ENCODE data around the gene A2M. TPM values are rescaled to one million over a fixed set of nuclear protein-coding genes. Genes with fewer than 3 reads are reported as not detected.

Gene A2M
- total RNA-seq, 1 donor from 2014 or later: 346 TPM

DNA sequence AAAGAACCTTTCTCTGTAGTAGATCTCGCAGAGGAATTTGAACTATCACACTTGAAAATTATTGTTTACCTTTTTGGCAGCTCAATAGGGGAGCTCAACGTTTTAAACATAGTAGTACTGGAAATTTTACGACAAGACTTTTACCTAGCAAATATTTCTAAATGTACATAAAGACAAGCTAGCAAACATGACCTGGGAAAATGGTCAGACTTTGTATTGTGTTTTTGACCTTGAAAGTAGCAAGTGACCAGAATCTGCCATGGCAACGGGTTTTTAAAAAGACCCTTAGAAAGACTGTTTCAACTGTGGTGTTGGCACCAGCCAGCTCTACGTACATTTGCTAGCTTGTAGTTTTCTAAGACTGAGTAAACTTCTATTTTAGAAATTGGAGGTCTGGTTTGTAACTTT is 20.2 kb upstream of the A2M start:
- Mint-ChIP-seq H3K4me1 (ENCODE audit: low read depth, unreplicated experiment) (no peaks in the 10 kb centered on the region), H3K4me3 (ENCODE audit: unreplicated experiment) (no peak overlapping the region), H3K27me3 (ENCODE audit: unreplicated experiment) (no peaks in the 10 kb centered on the region), H3K27ac (ENCODE audit: unreplicated experiment) (no peak overlapping the region), H3K9me3 (ENCODE audit: unreplicated experiment) (peaks cover 2% of the 10 kb centered on the region), H3K36me3 (ENCODE audit: unreplicated experiment) (no peaks in the 10 kb centered on the region)
- TF ChIP-seq, protein P1, sequence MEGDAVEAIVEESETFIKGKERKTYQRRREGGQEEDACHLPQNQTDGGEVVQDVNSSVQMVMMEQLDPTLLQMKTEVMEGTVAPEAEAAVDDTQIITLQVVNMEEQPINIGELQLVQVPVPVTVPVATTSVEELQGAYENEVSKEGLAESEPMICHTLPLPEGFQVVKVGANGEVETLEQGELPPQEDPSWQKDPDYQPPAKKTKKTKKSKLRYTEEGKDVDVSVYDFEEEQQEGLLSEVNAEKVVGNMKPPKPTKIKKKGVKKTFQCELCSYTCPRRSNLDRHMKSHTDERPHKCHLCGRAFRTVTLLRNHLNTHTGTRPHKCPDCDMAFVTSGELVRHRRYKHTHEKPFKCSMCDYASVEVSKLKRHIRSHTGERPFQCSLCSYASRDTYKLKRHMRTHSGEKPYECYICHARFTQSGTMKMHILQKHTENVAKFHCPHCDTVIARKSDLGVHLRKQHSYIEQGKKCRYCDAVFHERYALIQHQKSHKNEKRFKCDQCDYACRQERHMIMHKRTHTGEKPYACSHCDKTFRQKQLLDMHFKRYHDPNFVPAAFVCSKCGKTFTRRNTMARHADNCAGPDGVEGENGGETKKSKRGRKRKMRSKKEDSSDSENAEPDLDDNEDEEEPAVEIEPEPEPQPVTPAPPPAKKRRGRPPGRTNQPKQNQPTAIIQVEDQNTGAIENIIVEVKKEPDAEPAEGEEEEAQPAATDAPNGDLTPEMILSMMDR (IDR thresholded peaks at IDR 0.05; ENCODE audit: partially characterized antibody, unreplicated experiment): no peak
- DNase-seq: no peak

DNA sequence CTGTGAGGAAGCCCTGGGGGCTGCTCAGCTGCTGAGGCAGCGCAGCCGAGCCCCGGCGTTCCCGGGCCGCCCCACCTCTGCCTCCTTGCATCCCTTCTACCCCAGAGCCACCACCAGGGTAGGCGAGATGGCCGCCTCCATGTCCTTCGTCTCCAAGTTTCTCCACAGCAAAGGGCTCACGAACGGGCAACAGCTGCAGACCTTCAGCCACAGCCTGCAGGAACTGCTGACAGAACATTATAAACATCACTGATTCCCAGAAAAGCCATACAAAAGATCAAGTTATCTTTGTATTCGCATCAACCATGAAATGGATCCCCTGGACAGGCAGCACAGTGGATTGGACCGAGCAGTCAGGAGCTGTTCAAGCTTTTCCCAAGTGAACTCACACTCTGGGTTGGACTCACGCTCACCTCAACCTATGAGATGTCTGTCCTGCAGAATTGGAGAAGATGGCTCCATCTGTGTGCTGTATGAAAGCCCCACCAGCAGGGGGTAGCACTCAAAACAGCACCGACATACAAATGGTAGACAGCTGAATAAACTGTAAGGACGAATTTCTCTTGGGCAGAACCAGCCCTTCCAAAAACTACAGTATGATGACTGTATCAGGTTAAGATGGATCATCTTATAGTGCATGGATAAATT is 19.4 kb upstream of the A2M start:
- no peaks in the 10 kb centered on the region for H3K4me1 Mint-ChIP-seq (ENCODE audit: low read depth, unreplicated experiment)
- H3K27me3 Mint-ChIP-seq (ENCODE audit: unreplicated experiment): no peaks in the 10 kb centered on the region
- TF ChIP-seq, protein P1 (IDR thresholded peaks at IDR 0.05; ENCODE audit: partially characterized antibody, unreplicated experiment): peak; percentile 21
- no peaks in the 10 kb centered on the region for H3K36me3 Mint-ChIP-seq (ENCODE audit: unreplicated experiment)
- peaks cover 4% of the 10 kb centered on the region for H3K9me3 Mint-ChIP-seq (ENCODE audit: unreplicated experiment)
- no peak overlapping the region for H3K4me3 Mint-ChIP-seq (ENCODE audit: unreplicated experiment)
- no peak for DNase-seq
- H3K27ac Mint-ChIP-seq (ENCODE audit: unreplicated experiment): no peak overlapping the region

DNA sequence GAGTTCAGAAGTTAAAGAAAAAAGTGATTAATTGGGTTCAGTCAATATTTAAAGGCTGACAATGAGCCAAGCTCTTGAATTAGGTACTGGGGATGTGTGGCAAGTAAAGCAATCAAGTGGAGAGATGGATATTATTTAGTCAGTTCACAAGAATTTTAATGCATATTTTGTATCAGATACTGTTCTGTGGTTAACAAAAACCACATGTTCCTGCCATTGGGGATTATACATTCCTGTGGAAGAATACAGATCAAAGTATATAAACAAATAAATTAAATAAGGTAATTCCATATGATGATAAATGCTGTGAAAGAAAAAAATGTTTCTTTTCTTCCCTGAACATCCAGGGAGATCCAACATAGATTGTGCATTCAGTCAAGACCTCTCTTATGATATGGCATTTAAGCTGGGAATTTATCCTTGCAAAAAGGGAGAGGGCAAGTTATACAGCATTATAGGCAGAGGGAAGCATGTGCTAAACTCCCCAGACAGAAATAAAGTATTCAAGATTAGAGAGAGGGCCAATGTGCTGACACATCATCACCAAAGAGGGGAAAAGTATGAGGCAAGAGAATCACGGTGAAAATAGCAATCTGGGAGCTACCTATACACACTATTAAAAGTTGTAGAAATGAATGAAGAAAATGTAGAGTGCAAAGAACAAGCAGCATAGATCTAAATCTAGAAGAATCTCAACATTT is 17.6 kb upstream of the A2M start:
- Mint-ChIP-seq H3K4me3 (ENCODE audit: unreplicated experiment) (no peak overlapping the region), H3K36me3 (ENCODE audit: unreplicated experiment) (peaks cover 4% of the 10 kb centered on the region), H3K27me3 (ENCODE audit: unreplicated experiment) (no peaks in the 10 kb centered on the region), H3K9me3 (ENCODE audit: unreplicated experiment) (peaks cover 4% of the 10 kb centered on the region), H3K27ac (ENCODE audit: unreplicated experiment) (no peak overlapping the region), H3K4me1 (ENCODE audit: low read depth, unreplicated experiment) (no peaks in the 10 kb centered on the region)
- DNase-seq: no peak
- TF ChIP-seq, protein P1 (IDR thresholded peaks at IDR 0.05; ENCODE audit: partially characterized antibody, unreplicated experiment): no peak

DNA sequence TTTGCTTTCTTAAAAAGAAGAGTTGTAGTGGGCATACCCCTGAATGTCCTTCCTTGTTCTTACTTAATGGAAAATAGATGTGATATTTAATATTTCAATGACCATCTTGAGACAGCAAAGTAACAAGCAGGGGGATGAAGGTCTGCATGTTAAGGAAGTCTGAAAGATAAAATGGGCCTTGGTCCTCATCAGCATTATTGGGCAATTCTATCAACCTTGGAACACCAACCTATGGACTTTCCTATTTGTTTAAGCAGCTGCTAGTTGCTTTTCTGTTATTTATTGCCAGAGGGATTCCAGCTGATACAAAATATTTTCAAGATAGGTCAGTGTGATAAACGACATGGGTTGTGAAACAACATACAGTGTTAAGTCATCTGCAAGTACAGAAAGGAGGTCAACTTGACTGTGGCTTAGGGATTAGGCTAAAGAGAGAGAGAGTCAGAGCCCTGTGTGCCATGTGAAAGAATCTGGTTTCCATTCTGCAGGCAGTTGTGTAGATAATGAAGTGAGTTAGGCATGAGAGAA is 16.4 kb upstream of the A2M start:
- no peaks in the 10 kb centered on the region for H3K27me3 Mint-ChIP-seq (ENCODE audit: unreplicated experiment)
- DNase-seq: no peak
- peaks cover 4% of the 10 kb centered on the region for H3K36me3 Mint-ChIP-seq (ENCODE audit: unreplicated experiment)
- TF ChIP-seq, protein P1 (IDR thresholded peaks at IDR 0.05; ENCODE audit: partially characterized antibody, unreplicated experiment): no peak
- no peak overlapping the region for H3K4me3 Mint-ChIP-seq (ENCODE audit: unreplicated experiment)
- no peak overlapping the region for H3K27ac Mint-ChIP-seq (ENCODE audit: unreplicated experiment)
- H3K4me1 Mint-ChIP-seq (ENCODE audit: low read depth, unreplicated experiment): no peaks in the 10 kb centered on the region
- H3K9me3 Mint-ChIP-seq (ENCODE audit: unreplicated experiment): peaks cover 2% of the 10 kb centered on the region

DNA sequence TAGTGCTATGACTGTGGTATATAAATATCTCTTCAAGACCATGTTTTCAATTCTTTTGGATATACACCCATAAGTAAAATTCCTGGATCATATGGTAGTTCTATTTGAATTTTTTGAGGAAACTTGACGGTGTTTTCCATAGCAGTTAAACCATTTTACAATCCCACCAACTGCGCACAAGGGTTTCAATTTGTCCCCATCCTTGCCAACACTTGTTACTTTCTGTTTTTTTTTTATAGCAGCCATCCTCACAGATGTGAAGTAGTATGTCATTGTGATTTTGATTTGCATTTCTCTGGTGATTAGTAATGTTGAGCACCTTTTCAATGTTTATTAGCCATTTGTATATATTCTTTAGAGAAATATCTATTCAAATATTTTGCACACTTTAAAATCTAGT is 14.5 kb upstream of the A2M start:
- Mint-ChIP-seq H3K27me3 (ENCODE audit: unreplicated experiment) (no peaks in the 10 kb centered on the region), H3K4me3 (ENCODE audit: unreplicated experiment) (no peak overlapping the region), H3K4me1 (ENCODE audit: low read depth, unreplicated experiment) (no peaks in the 10 kb centered on the region), H3K9me3 (ENCODE audit: unreplicated experiment) (peaks cover 2% of the 10 kb centered on the region), H3K36me3 (ENCODE audit: unreplicated experiment) (peaks cover 4% of the 10 kb centered on the region), H3K27ac (ENCODE audit: unreplicated experiment) (no peak overlapping the region)
- no peak for DNase-seq
- TF ChIP-seq, protein P1 (IDR thresholded peaks at IDR 0.05; ENCODE audit: partially characterized antibody, unreplicated experiment): no peak

Data from glutamatergic neuron (in vitro differentiated cells).